ENCODE measurements around the gene FETUB. TPM values are rescaled to one million over a fixed set of nuclear protein-coding genes. Genes with fewer than 3 reads are reported as not detected.

FETUB gene
- total RNA-seq, 1 experiment from 2014 or later = not detected

GRCh38 chr3:186598794-186599141 is 41.4 kb upstream of the FETUB start:
- no peak overlapping the region for H2AFZ ChIP-seq (ENCODE audit: low read length)

GRCh38 chr3:186599142-186599784 is 40.9 kb upstream of the FETUB start:
- H3K4me3 ChIP-seq (ENCODE audit: low read length) = no peak overlapping the region
- H4K20me1 ChIP-seq (ENCODE audit: insufficient read depth, low read depth, low read length) = no peaks in the 10 kb centered on the region
- no peak overlapping the region for H3K27ac ChIP-seq (ENCODE audit: low read length)
- H3K9me2 ChIP-seq (replicated peaks; ENCODE audit: insufficient read depth, low read length) = no peaks in the 10 kb centered on the region
- H3K36me3 ChIP-seq (ENCODE audit: insufficient read depth, low read length) = no peaks in the 10 kb centered on the region
- H3K4me1 ChIP-seq (ENCODE audit: low read length) = no peaks in the 10 kb centered on the region; the same call in 1 of the 2 replicates
- H3K27me3 ChIP-seq (ENCODE audit: low read length) = no peaks in the 10 kb centered on the region
- H3K9me3 ChIP-seq (ENCODE audit: low read length) = no peaks in the 10 kb centered on the region
- no peaks in the 10 kb centered on the region for H3K79me2 ChIP-seq (ENCODE audit: low read length)
- H3K4me2 ChIP-seq (ENCODE audit: low read depth, low read length, poor library complexity, severe bottlenecking) = no peak overlapping the region
- no peak overlapping the region for H3K9ac ChIP-seq (ENCODE audit: low read length)
- DNase-seq = no peak
- H2AFZ ChIP-seq (ENCODE audit: low read length) = no peak overlapping the region

More at GRCh38 chr3:186598794-186599141, 41.4 kb upstream of the FETUB start:
- H3K9me2 ChIP-seq (replicated peaks; ENCODE audit: insufficient read depth, low read length) = no peaks in the 10 kb centered on the region
- H3K4me2 ChIP-seq (ENCODE audit: low read depth, low read length, poor library complexity, severe bottlenecking) = no peak overlapping the region
- H3K4me3 ChIP-seq (ENCODE audit: low read length) = no peak overlapping the region
- H3K27me3 ChIP-seq (ENCODE audit: low read length) = no peaks in the 10 kb centered on the region
- H3K79me2 ChIP-seq (ENCODE audit: low read length) = no peaks in the 10 kb centered on the region
- no peak for DNase-seq
- H3K27ac ChIP-seq (ENCODE audit: low read length) = no peak overlapping the region
- no peak overlapping the region for H3K9ac ChIP-seq (ENCODE audit: low read length)
- H3K9me3 ChIP-seq (ENCODE audit: low read length) = no peaks in the 10 kb centered on the region
- no peaks in the 10 kb centered on the region for H4K20me1 ChIP-seq (ENCODE audit: insufficient read depth, low read depth, low read length)
- H3K36me3 ChIP-seq (ENCODE audit: insufficient read depth, low read length) = no peaks in the 10 kb centered on the region
- no peaks in the 10 kb centered on the region; the same call in 1 of the 2 replicates for H3K4me1 ChIP-seq (ENCODE audit: low read length)

GRCh38 chr3:186599785-186600166 is 40.4 kb upstream of the FETUB start:
- Histone ChIP-seq H3K36me3 (ENCODE audit: insufficient read depth, low read length) (no peaks in the 10 kb centered on the region), H2AFZ (ENCODE audit: low read length) (no peak overlapping the region), H3K4me2 (ENCODE audit: low read depth, low read length, poor library complexity, severe bottlenecking) (no peak overlapping the region), H3K79me2 (ENCODE audit: low read length) (no peaks in the 10 kb centered on the region), H3K27ac (ENCODE audit: low read length) (no peak overlapping the region), H3K27me3 (ENCODE audit: low read length) (no peaks in the 10 kb centered on the region), H3K9me2 (replicated peaks; ENCODE audit: insufficient read depth, low read length) (no peaks in the 10 kb centered on the region), H3K4me3 (ENCODE audit: low read length) (no peak overlapping the region), H4K20me1 (ENCODE audit: insufficient read depth, low read depth, low read length) (no peaks in the 10 kb centered on the region), H3K4me1 (ENCODE audit: low read length) (no peaks in the 10 kb centered on the region; the same call in 1 of the 2 replicates), H3K9ac (ENCODE audit: low read length) (no peak overlapping the region), H3K9me3 (ENCODE audit: low read length) (no peaks in the 10 kb centered on the region)
- no peak for DNase-seq

GRCh38 chr3:186600896-186601295 is 39.3 kb upstream of the FETUB start:
- DNase-seq = no peak
- Histone ChIP-seq H3K9ac (ENCODE audit: low read length) (no peak overlapping the region), H3K4me2 (ENCODE audit: low read depth, low read length, poor library complexity, severe bottlenecking) (no peak overlapping the region)

GRCh38 chr3:186603159-186603558 is 37.0 kb upstream of the FETUB start:
- Histone ChIP-seq H3K9me3 (ENCODE audit: low read length) (no peaks in the 10 kb centered on the region), H3K4me1 (ENCODE audit: low read length) (no peaks in the 10 kb centered on the region), H3K27me3 (ENCODE audit: low read length) (no peaks in the 10 kb centered on the region), H3K9me2 (replicated peaks; ENCODE audit: insufficient read depth, low read length) (no peaks in the 10 kb centered on the region), H3K79me2 (ENCODE audit: low read length) (no peaks in the 10 kb centered on the region), H3K9ac (ENCODE audit: low read length) (no peak overlapping the region), H3K4me3 (ENCODE audit: low read length) (no peak overlapping the region), H3K4me2 (ENCODE audit: low read depth, low read length, poor library complexity, severe bottlenecking) (no peak overlapping the region), H4K20me1 (ENCODE audit: insufficient read depth, low read depth, low read length) (no peaks in the 10 kb centered on the region), H3K36me3 (ENCODE audit: insufficient read depth, low read length) (no peaks in the 10 kb centered on the region), H3K27ac (ENCODE audit: low read length) (no peak overlapping the region), H2AFZ (ENCODE audit: low read length) (no peak overlapping the region)
- no peak for DNase-seq

More at GRCh38 chr3:186600896-186601295, 39.3 kb upstream of the FETUB start:
- no peak overlapping the region for H3K4me3 ChIP-seq (ENCODE audit: low read length)
- no peaks in the 10 kb centered on the region for H3K79me2 ChIP-seq (ENCODE audit: low read length)
- H2AFZ ChIP-seq (ENCODE audit: low read length) = no peak overlapping the region
- no peak overlapping the region for H3K27ac ChIP-seq (ENCODE audit: low read length)
- H3K9me2 ChIP-seq (replicated peaks; ENCODE audit: insufficient read depth, low read length) = no peaks in the 10 kb centered on the region
- no peaks in the 10 kb centered on the region for H3K27me3 ChIP-seq (ENCODE audit: low read length)
- H3K4me1 ChIP-seq (ENCODE audit: low read length) = no peaks in the 10 kb centered on the region
- no peaks in the 10 kb centered on the region for H4K20me1 ChIP-seq (ENCODE audit: insufficient read depth, low read depth, low read length)
- no peaks in the 10 kb centered on the region for H3K9me3 ChIP-seq (ENCODE audit: low read length)
- H3K36me3 ChIP-seq (ENCODE audit: insufficient read depth, low read length) = no peaks in the 10 kb centered on the region

GRCh38 chr3:186605078-186605477 is 35.1 kb upstream of the FETUB start:
- no peaks in the 10 kb centered on the region for H3K9me2 ChIP-seq (replicated peaks; ENCODE audit: insufficient read depth, low read length)
- H2AFZ ChIP-seq (ENCODE audit: low read length) = no peak overlapping the region
- no peak overlapping the region for H3K4me2 ChIP-seq (ENCODE audit: low read depth, low read length, poor library complexity, severe bottlenecking)
- H3K4me1 ChIP-seq (ENCODE audit: low read length) = no peaks in the 10 kb centered on the region
- no peaks in the 10 kb centered on the region for H3K36me3 ChIP-seq (ENCODE audit: insufficient read depth, low read length)
- H3K27ac ChIP-seq (ENCODE audit: low read length) = no peak overlapping the region
- H3K27me3 ChIP-seq (ENCODE audit: low read length) = no peaks in the 10 kb centered on the region
- no peaks in the 10 kb centered on the region for H3K9me3 ChIP-seq (ENCODE audit: low read length)
- no peak for DNase-seq
- no peaks in the 10 kb centered on the region for H3K79me2 ChIP-seq (ENCODE audit: low read length)
- H4K20me1 ChIP-seq (ENCODE audit: insufficient read depth, low read depth, low read length) = no peaks in the 10 kb centered on the region
- no peak overlapping the region for H3K4me3 ChIP-seq (ENCODE audit: low read length)
- no peak overlapping the region for H3K9ac ChIP-seq (ENCODE audit: low read length)

- Histone ChIP-seq H3K9me2 (replicated peaks; ENCODE audit: insufficient read depth, low read length) (no peaks in the 10 kb centered on the region), H3K27me3 (ENCODE audit: low read length) (no peaks in the 10 kb centered on the region), H2AFZ (ENCODE audit: low read length) (no peak overlapping the region), H3K36me3 (ENCODE audit: insufficient read depth, low read length) (no peaks in the 10 kb centered on the region), H3K27ac (ENCODE audit: low read length) (no peak overlapping the region), H3K79me2 (ENCODE audit: low read length) (no peaks in the 10 kb centered on the region), H3K4me1 (ENCODE audit: low read length) (no peaks in the 10 kb centered on the region), H3K9ac (ENCODE audit: low read length) (no peak overlapping the region), H3K4me2 (ENCODE audit: low read depth, low read length, poor library complexity, severe bottlenecking) (no peak overlapping the region), H3K4me3 (ENCODE audit: low read length) (no peak overlapping the region), H3K9me3 (ENCODE audit: low read length) (no peaks in the 10 kb centered on the region), H4K20me1 (ENCODE audit: insufficient read depth, low read depth, low read length) (no peaks in the 10 kb centered on the region)
- DNase-seq = no peak
These were observed 34.3 kb upstream of the FETUB start for GRCh38 chr3:186605561-186606545.

GRCh38 chr3:186608624-186609215 is 31.5 kb upstream of the FETUB start:
- DNase-seq = no peak
- Histone ChIP-seq H3K27me3 (ENCODE audit: low read length) (no peaks in the 10 kb centered on the region), H3K36me3 (ENCODE audit: insufficient read depth, low read length) (no peaks in the 10 kb centered on the region), H4K20me1 (ENCODE audit: insufficient read depth, low read depth, low read length) (no peaks in the 10 kb centered on the region), H3K4me3 (ENCODE audit: low read length) (no peak overlapping the region), H3K4me2 (ENCODE audit: low read depth, low read length, poor library complexity, severe bottlenecking) (no peak overlapping the region), H3K9ac (ENCODE audit: low read length) (no peak overlapping the region), H3K4me1 (ENCODE audit: low read length) (no peaks in the 10 kb centered on the region), H2AFZ (ENCODE audit: low read length) (no peak overlapping the region), H3K9me3 (ENCODE audit: low read length) (no peaks in the 10 kb centered on the region), H3K9me2 (replicated peaks; ENCODE audit: insufficient read depth, low read length) (no peaks in the 10 kb centered on the region), H3K79me2 (ENCODE audit: low read length) (no peaks in the 10 kb centered on the region), H3K27ac (ENCODE audit: low read length) (no peak overlapping the region)

Data from Karpas-422 (cell line).